GM19438 (cell line): ENCODE results near the gene TIA1.
"Not testable (repeated sequence)": the region's sequence is repeated elsewhere in the genome, so short reads cannot be mapped to it uniquely, and the experiment has no call there.

Source experiments
- ATAC-seq: cut with Tn5 transposase; IDR thresholded peaks from one replicate; pipeline ENCODE4 v1.9.1; 2021; ENCODE audit warnings: low read depth; ENCODE audit not compliant: unreplicated experiment

The TIA1 gene, protein sequence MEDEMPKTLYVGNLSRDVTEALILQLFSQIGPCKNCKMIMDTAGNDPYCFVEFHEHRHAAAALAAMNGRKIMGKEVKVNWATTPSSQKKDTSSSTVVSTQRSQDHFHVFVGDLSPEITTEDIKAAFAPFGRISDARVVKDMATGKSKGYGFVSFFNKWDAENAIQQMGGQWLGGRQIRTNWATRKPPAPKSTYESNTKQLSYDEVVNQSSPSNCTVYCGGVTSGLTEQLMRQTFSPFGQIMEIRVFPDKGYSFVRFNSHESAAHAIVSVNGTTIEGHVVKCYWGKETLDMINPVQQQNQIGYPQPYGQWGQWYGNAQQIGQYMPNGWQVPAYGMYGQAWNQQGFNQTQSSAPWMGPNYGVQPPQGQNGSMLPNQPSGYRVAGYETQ

DNA sequence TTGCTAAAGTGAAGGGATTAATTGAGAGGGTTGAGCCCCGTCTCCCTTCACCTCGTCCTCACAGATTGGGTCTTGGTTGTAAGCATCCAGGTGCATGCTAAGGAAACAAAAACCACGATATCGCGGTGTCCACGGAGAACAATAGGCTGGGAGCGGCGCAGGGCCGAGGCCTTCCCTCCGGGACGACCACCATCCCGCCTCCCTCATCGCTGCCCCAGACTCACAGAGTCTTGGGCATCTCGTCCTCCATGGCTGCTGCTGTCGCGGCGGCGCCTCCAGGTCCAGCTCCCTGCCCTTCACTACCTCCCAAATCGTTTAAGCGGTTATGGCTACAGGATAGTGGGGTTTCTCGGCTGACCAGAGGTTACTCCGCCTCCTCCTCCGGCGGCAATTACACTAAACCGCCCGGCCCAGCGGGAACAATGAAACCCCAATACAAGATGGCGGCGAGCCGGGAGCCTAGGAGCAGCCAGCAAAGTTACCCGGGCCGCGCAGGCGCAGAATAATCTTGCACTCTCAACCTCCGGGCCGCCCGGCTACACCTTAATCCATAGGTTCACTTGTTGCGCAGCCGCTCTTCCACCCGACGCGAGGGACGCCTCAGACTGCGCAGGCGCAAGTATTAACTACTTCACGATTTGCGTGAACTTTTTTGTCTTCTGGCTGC, at the start of gene TIA1:
Gene TIA1, minus strand, starts transcription at position 448 of the 667 bp plus-strand sequence. Its CDS starts 198 bp downstream, at position 250.
- ATAC-seq = peak; percentile 91

DNA sequence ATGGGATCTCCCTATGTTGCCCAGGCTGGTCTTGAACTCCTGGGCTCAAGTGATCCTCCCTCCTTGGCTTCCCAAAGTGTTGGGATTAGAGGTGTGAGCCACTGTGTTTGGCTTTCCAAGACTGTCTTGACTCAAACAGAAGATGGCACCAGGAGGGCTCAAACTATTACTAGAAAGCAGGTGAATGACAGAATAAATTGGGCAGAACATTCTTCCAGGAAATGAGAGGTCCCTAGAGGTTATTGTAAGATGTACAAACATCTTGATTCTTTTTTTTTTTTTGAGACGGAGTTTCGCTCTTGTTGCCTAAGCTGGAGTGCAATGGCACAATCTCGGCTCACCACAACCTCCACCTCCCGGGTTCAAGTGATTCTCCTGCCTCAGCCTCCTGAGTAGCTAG, 49.4 kb upstream of the TIA1 start:
- ATAC-seq = not testable (repeated sequence)

- no peak for ATAC-seq
Measured at GRCh38 chr2:70283500-70284191, 35.2 kb upstream of the TIA1 start.

- ATAC-seq = no peak
Measured at GRCh38 chr2:70282439-70282838, 34.0 kb upstream of the TIA1 start.

DNA sequence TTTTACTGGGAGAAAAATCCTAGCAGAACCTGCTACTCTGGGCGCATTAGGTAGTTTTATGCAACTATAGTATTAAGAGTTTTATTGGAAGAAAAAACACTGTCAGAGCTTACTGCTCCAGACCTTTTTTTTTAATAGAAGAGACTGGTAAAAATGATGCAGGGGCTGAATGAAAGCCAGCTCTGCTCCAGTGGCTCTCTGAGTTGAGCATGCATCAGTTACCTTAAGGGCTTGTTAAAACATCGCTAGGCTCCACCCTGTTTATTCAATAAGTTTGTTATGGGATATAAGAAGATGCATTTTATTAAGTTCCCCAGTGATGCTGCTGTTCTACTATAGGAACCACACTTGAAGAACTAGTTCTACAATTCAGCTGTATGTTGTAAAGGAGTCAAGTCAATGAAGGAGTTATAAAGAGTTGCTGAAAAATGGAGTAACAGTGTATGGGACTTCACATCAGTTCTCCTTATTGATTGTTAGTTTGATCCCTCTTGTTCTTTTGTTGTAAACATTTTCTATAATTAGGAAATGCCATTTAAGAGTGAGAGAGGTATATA, 31.9 kb upstream of the TIA1 start:
- no peak for ATAC-seq

- ATAC-seq = no peak
Measured at GRCh38 chr2:70270323-70270722, 21.9 kb upstream of the TIA1 start.

DNA sequence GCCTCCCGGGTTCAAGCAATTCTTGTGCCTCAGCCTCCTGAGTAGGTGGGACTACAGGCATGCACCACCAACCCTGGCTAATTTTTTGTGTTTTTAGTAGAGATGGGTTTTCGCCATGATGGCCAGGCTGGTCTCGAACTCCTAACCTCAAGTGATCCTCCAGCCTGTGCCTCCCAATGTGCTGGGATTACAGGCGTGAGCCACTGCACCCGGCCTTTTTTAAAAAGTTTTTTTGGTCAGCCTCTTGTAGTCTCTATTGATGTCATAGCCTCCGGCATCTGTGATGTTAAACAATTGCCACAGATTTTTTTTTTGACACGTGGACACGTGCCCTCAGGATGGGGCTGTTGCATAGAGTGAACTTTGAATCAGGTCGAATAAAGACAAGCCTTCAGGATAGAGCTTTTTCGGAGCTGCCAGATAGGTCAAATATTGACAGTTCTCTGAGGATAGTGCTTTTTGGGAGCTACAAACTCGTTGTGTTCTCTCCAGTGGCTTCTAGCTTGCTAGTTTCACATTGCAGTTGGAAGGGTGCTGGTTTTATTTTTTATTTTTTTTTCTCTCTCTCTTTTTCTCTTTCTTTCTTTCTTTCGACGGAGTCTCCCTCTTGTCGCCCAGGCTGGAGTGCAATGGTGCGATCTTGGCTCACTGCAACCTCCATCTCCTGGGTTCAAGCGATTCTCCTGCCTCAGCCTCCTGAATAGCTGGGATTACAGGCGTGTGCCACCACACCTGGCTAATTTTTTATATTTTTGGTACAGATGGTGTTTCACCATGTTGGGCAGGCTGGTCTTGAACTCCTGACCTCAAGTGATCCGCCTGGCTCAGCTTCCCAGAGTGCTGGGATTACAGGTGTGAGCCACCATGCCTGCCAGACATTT, 21.2 kb upstream of the TIA1 start:
- ATAC-seq = not testable (repeated sequence)

GRCh38 chr2:70266925-70267324, 18.5 kb upstream of the TIA1 start:
- not testable (repeated sequence) for ATAC-seq

DNA sequence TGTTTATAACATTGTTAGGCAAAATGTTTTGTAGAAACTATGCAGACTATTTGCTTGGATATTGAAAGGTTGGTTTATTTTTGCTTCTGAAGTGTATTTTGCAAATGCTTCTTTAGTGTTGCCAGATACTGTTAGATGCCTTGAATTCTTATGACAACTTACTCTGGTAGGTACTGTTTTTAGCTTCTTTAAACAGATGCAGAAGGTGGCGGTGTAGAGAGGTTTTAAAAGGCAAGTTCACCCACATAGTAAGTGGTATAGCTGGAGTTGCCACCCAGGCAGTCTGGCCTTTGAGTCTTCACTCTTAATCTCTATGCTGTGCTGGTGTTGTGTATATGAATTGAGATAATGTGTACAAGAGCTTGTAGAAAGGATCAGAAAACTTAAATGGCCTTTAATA, 13.1 kb upstream of the TIA1 start:
- no peak for ATAC-seq

DNA sequence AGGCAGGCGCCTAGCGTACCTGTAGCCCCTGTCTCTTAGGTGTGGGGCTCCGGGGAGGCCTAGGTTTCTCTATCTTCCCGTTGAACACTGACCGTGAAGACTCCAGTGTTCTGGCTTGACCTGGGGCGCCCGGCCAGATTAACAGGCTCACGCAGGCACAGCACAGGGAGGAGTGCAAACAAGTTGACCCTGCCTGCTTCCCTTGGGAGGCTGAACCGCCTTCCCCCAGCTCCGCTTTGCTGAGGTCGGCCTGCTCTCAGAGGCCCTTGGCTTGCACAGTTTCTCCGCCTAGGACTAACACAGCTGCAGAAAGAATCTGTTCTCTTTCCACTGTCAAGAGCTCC, 10.1 kb upstream of the TIA1 start:
- peak; percentile 3 for ATAC-seq

DNA sequence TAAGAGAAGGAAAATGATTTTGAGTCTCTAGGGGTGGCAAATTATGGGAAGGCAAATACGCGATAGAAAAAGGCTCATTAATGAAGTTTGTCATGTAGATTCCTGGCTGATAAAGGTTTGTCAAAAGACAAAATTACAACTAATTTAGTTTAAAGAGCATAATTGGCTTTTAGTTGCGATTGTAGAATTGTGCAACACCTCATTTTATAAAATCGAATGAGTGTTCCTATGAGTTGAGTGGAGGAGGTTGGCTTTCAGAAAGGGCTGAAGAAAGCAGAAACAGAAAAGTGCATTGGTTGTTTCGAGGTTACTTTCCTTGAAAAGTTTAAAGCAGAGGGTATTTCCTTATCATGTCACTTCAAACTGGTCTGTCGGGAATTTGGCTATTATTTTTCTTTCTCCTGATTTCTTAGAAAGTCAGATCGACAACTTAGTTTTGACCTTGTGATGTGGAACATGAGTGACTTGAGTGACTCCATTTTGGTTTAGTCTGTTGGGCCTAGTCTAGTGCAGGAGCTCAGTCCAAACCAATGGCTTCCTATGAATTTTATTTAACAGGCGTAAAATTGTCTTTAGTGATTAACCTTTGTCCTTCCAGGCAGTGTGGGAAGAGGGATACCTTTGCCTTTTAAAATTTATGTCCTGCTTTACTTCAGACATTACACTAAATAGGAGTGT, 7.3 kb upstream of the TIA1 start:
- no peak for ATAC-seq

DNA sequence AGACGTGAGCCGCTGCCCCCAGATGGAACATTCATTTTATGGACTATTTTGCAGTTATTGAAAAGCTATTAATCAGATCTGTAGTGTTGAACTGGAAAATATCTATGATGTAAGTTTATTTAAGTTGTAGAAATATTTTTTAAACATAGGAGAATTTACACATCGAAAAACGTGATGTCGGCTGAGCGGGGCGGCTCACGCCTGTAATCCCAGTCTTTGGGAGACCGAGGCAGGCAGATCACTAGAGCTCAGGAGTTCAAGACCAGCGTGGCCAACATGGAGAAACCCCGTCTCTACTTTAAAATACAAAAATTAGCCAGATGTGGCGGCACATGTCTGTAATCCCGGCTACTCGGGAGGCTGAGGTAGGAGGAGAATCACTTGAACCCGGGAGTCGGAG, 2.0 kb upstream of the TIA1 start:
- ATAC-seq = no peak

DNA sequence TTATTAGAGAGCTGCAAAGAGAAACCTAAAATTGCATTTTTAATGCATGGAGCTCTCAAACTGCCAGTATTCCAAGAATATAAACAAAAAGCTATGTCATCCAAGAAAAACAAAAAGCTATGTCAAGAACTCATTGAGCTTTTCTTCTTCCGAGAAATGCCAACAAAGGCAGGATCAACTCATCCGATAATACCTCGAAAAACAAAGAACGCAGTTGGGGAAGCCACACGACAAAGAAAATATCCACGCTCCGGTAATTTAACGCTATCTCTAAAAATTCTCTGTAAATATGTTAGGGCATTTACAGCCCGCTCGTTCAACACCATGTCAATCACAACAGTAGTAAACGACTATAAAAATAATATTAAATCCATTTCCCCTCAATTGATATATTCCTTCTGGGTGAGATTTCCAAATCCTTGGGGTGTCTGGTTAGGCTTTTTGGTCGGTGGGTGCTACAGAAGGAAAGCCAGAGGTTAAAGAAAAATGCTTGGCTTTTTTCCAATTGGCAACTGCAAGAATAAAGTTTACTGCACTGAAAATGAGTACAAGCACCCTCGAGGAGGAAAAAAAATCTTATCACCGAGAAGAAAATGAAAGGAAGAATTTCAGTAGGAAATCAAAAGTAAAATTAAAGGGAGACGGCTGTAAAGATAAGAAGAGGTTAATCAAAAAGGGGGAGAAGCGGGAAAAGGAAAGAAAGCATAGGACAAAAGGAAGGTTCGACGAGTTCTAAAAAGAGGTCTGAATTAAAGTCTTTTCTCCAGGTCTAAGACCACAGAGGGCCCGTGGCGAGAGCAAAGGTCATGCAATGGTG, 856 bp downstream of the TIA1 start:
- no peak for ATAC-seq

DNA sequence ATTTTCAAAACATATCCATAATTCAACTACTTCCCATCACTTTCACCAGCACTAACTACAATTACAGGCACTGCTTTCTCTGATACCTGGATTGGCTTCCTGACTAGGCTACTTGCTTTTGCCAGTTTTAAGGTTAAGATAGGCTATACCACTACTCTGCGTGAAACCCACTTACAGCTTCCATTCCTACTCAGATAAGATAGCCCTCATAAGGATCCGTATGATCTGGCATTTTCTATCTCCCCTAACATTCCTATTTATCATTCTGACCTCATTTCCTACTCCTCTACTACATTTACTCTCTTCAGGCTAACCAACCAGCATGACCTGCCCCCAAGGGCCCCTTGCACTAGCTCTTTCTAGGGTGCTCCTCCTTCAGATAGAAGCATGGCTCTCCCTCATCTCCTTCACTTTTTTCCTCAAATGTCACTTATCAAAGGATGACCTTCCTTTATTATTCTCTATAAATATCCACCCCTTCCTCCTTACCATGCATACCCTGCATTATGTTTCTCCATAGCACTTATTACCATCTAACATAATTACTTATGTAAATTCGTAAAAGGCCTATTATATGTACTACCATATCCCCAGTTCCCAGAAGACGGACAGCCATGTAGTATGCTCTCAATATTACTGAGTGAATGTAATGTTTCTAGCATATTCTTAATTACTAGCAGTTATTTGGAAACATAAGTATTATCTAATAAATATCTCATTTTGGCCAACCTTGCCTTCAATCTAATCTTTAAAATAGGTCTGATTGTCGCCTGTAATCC, 4.4 kb downstream of the TIA1 start:
- ATAC-seq = no peak

GRCh38 chr2:70242552-70242951, 5.9 kb downstream of the TIA1 start:
- no peak for ATAC-seq

DNA sequence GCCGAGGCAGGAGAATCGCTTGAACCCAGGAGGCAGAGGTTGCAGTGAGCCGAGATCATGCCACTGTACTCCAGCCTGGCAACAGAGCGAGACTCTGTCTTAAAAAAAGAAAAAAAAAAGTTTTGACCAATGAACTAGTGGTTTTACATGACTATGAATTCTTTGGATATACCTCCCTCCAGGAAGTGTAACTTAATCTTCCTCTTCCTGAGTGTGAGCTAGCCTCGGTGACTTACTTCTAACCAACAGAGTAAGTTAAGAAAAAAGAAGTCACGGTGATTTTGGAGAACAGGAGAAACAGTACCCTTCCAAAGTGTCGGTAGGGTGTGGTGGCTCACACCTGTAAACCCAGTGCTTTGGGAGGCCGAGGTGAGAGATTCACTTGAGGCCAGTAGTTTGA, 7.1 kb downstream of the TIA1 start:
- no peak for ATAC-seq

DNA sequence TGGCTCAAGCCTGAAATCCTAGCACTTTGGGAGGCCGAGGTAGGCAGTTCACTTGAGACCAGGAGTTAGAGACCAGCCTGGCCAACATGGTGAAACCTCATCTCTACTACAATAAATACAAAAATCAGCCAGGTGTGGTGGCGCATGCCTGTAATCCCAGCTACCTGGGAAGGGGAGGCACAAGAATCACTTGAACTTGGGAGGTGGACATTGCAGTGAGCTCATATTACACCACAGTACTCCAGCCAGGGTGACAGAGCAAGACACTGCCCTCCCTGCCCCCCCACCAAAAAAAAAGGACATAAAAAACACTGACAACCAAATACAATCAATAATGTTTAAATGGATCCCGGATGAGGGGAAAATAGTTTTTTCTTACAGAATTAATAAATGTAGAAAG, 7.8 kb downstream of the TIA1 start:
- ATAC-seq = no peak

GRCh38 chr2:70233926-70234325, 14.5 kb downstream of the TIA1 start:
- ATAC-seq = no peak
